Testis (tissue), 2 donors: ENCODE results near the gene PRAC1.

Experiments used
- POLR2A ChIP-seq: fragments of 450-650 bp; IDR thresholded peaks from one replicate; pipeline ENCODE4 v1.6.1; 2017; ENCODE audit warnings: antibody characterized with exemption, mild to moderate bottlenecking, moderate library complexity
- TF ChIP-seq, protein P1 (sequence below), 3 experiments: fragments of 450-650 bp in 2 of 3; fragments of 200-600 bp in 1 of 3; sonication (generic) in 1 of 3; IDR thresholded peaks; one replicate each; pipeline ENCODE4 v1.5.1; 2016 to 2019; ENCODE audit warnings: antibody characterized with exemption in 3 of 3, mild to moderate bottlenecking in 2 of 3, moderate library complexity in 1 of 3

- TF ChIP-seq, protein P1, sequence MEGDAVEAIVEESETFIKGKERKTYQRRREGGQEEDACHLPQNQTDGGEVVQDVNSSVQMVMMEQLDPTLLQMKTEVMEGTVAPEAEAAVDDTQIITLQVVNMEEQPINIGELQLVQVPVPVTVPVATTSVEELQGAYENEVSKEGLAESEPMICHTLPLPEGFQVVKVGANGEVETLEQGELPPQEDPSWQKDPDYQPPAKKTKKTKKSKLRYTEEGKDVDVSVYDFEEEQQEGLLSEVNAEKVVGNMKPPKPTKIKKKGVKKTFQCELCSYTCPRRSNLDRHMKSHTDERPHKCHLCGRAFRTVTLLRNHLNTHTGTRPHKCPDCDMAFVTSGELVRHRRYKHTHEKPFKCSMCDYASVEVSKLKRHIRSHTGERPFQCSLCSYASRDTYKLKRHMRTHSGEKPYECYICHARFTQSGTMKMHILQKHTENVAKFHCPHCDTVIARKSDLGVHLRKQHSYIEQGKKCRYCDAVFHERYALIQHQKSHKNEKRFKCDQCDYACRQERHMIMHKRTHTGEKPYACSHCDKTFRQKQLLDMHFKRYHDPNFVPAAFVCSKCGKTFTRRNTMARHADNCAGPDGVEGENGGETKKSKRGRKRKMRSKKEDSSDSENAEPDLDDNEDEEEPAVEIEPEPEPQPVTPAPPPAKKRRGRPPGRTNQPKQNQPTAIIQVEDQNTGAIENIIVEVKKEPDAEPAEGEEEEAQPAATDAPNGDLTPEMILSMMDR (IDR thresholded peaks at IDR 0.05) = no peak
- no peak for TF ChIP-seq POLR2A
Observed at GRCh38 chr17:48715496-48716399, 6.6 kb downstream of the PRAC1 start.
